Measurements from ENCODE around the gene ABLIM1.
A peak's percentile ranks its signal among the peaks of the same experiment; 100 is the strongest.

ABLIM1 gene

DNA sequence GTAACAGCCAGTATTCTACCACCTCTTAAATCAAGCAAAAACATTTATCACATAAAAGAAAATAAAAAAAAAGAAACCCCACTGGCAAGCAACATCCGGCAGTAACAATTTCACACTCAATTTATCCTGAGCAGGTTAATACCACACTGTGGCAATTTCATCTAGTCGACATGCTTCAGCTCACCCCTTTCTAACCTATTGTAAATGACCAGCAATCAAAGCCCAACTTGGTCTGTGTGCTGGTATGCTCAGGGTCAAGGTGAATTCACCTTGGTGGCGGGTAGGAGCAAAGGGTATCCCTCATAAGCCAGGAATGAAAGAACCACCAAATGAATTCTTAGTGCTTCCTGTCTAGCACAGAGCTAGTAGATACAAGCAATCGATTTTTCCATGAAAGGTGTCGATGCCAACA lies 144.7 kb downstream of the ABLIM1 start:
- DNase-seq = no peak

- no peak for DNase-seq
These were observed 146.2 kb downstream of the ABLIM1 start for GRCh38 chr10:114511881-114512280.

GRCh38 chr10:114508376-114508775 lies 149.7 kb downstream of the ABLIM1 start:
- DNase-seq = no peak

- DNase-seq = no peak
These were observed 150.6 kb downstream of the ABLIM1 start for GRCh38 chr10:114507449-114507848.

DNA sequence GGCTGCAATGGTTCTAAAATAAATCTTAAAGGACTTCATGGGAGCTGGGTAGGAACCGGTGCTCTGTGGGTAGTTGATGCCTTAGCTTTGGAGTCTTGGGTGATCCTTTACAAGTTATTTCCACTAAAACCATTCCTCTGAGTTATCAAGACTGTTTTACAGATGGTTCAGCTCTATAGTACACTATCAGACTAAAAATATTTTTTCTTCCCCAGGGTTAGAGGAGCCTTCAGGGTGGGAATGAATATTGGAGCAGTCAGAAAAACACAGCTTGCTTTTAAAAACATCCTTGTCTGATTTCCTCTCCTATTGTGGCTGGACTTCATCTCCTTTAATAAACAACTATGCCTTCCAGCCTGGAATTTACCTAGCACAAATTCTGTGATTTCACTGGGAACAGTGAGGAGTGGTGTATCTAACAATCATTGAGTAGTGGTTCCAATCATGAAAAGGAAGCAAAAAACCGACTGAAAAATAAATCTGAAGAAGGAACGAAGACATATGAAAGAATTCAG lies 151.1 kb downstream of the ABLIM1 start:
- DNase-seq = no peak

GRCh38 chr10:114504769-114505579 lies 153.1 kb downstream of the ABLIM1 start:
- DNase-seq = no peak

- no peak for DNase-seq
These were observed 156.0 kb downstream of the ABLIM1 start for GRCh38 chr10:114502074-114502473.

DNA sequence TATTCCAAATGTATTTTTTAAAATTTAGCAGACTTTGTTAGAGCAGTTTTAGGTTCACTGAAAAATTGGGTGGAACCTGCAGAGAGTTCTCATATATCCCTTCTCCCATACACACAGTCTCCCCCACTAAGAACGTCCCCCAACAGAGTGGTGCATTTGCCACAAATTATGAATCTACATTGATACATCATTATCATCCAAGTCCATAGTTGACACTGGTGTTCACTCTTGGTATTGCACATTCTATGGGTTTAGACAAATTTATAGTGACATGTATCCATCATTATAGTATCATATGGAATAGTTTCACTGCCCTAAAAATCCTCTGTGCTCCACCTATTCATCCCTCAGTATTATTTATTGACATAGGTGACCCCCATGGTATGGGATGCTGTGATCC lies 156.4 kb downstream of the ABLIM1 start:
- no peak for DNase-seq

DNA sequence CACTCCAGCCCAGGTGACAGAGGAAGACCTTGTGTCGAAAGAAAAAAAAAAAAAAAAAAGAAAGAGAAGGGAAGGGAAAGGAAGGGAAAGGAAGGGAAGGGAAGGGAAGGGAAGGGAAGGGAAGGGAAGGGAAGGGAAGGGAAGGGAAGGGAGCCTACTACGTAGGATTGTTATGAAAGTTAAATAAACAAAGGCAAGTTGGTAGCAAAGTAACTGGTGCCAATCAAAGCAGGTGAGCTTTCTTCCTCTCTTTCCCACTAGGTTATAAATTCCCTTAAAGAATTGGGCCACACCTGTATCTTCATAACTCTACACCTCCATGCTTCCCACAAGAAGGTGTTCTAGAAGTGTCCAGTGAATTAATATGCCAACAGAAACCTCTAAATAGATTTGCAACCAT lies 157.4 kb downstream of the ABLIM1 start:
- no peak for DNase-seq

- DNase-seq = peak; percentile 36 to 67
These were observed 158.4 kb downstream of the ABLIM1 start for GRCh38 chr10:114499630-114500190.

- no peak for DNase-seq
These were observed 159.0 kb downstream of the ABLIM1 start for GRCh38 chr10:114499116-114499515.

GRCh38 chr10:114498413-114499111 lies 159.5 kb downstream of the ABLIM1 start:
- DNase-seq = peak in 1 of 2 donors; percentile 13

DNA sequence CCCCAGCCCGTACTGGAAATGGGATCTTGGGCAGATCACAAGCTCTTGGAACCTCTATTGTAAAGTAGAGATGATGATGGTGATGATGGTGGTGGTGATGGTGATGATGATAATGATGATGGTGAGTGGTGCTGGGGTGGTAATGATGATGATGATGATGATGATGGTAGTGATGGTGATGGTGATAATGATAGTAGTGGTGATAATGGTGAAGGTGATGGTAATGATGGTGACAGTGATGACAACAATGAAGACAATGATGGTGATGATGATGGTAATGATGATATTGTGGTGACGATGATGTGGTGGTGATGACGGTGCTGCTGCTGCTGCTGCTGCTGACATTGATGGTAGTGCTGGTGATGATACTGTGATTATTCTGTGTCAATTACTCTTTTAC lies 162.8 kb downstream of the ABLIM1 start:
- DNase-seq = no peak

DNA sequence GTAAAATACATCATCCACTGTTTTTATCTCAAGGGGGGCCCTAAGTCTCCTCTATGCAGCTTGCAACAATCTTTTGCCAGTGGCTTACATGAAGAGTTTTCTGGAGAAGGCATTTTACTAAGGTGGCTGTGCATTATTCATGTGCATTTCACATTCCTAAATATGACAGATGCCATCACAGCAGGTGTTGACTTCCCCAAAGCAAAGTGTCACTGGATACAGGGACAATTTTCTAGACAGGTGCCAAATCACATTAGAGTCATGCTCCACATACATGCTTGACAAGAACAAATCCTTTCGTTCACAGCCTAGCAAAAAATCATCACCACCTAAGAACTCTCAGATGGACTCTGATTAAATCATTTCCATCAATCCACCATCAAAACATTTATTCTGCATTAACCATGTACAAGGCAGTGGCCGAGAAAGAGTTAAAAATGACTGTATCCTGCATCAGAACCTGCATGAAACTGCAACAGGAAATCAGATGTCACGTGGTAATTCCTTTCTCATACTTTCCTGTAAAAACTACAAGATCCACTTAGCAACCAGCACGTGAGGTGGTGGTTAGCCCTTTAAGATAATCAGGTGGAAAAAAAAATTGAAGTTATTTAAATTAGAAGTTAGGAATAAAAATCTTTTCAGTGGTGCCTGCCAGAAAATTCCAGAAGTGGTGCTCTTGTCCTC lies 165.6 kb downstream of the ABLIM1 start:
- DNase-seq = peak in 1 of 2 donors; percentile 32

DNA sequence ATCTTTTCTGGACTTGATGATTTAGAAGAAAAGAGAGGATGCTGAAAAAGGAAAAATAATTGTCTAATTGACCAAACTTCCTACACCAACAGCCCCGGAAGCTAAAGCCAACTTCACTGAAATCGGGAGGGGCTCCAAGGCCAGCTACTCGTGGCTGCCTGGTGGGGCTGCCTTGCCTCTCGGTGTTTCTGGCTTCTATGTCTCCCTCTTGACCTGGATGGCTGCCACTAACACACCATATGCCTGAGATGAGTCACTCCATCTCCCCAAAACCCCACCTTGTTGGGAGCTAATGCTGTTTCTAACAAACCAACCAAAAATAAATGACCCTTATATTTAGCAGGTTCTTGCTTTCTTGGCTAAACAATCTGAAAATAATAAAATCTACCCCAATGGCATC lies 166.1 kb downstream of the ABLIM1 start:
- DNase-seq = no peak

DNA sequence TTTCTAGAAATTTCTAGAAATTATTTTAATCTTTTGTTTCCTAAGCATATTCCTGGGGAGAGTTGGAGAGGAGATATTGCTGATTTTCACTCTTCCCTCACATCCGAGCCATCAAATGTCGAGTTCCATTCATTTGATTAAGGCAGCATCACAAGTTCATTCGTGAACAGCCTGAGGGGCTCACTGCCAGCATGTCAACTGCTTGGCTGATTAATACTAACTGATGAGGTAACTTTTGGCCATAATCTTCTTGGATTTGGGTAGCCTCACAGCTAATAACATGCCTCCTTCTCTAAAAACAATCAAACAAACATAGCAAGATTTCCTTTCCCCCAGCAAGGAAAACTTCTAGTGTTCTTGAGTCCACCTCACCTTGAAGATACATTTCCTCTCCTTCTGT lies 166.7 kb downstream of the ABLIM1 start:
- DNase-seq = no peak

- DNase-seq = no peak
These were observed 168.4 kb downstream of the ABLIM1 start for GRCh38 chr10:114489521-114490310.

DNA sequence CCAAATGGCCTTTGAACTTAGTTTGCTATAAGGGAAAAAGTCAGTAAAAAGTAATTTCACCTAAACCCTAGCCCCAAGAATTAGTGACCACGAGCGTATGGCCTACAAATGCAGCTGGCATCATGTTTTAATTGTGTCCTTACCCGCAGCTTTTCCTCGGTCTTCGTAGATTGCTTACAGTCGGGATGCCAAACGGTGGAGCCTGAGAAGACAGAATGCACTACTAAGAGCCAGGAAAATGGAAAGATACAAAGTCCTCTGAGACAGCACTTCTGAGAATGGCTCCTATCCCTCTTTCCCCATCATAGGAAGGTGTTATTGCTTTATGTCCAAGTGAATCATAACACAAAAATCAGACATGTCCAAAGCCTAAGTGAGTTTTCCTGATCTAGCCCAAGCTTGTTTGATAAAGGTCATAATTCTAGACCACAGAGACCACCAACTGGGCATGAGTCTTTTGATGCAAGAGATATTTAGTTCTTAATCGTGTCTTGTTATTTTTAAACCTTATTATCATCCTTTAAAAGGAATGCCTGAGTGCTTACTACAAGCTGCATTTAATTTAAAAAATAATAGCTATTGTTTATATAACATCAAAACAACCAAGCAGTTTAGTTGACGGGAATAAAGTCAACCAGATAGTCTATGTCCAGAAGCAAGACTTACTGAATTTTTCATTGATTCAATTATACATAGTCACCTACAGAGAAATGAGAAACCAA lies 170.1 kb downstream of the ABLIM1 start:
- no peak for DNase-seq

DNA sequence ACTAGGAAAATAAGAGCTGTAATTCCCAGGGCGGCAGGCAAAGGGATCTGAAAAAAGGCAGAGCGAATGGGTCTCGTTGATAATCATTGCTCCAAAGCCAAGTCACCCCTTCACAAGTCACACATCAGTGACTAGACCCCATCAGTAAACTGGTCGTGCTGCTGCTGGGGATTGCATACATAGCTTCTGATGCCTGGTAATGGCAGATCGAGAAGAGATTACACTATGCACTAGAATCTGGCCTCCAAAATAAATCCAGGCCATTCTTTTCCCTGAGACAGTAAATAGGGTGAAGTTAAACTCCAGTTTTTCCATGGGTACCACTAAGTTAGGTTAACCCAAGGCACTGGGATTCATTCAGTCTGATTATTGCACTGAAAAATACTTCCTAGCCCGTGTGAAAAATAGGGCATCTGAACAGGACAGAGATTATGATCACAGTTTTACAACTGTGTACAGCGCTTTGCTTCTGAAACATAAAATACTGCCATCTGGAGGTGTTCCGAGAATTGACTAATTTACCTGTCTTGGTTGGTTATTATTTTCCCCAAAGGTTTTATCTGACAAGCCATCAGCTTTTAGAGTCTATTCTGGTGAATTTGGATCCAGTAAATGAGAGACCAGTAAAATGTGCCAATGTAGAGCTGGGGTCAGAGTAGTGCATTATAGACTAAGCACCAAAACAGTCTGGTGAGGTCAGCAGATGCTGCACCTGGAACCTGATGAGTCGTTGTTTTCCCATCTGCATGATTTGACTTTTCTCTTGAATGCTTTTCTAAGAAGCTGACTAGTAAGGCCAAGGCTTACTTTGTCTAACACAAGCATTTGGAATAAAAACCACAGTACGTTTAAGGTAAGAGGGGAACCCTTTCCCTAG lies 170.9 kb downstream of the ABLIM1 start:
- DNase-seq = no peak

GRCh38 chr10:114485696-114486400 lies 172.2 kb downstream of the ABLIM1 start:
- DNase-seq = no peak
